Immature natural killer cell (primary cell): ENCODE results near the gene GREM1. TPM values are rescaled to one million over a fixed set of nuclear protein-coding genes. Genes with fewer than 3 reads are reported as not detected.

Source experiments
- DNase-seq, 3 donors: peaks; one replicate each; pipeline ENCODE4 v3.0.0; 2022; ENCODE audit warnings: mixed read lengths in 1 of 3
- H3K27ac Mint-ChIP-seq, 6 donors: one replicate each; pipeline ENCODE4 v1.8.0; 2020; ENCODE audit warnings: mixed read lengths in 6 of 6, mild to moderate bottlenecking in 5 of 6, inconsistent platforms in 4 of 6, moderate library complexity in 3 of 6
- H3K27me3 Mint-ChIP-seq, 3 donors: one replicate each; pipeline ENCODE4 v1.8.0; 2020 to 2021; ENCODE audit warnings: low read depth in 3 of 3, mild to moderate bottlenecking in 3 of 3, mixed read lengths in 3 of 3, moderate library complexity in 3 of 3, inconsistent platforms in 1 of 3
- H3K36me3 Mint-ChIP-seq, 3 donors: one replicate each; pipeline ENCODE4 v1.8.0; 2020; ENCODE audit warnings: mixed read lengths in 3 of 3, inconsistent platforms in 2 of 3, mild to moderate bottlenecking in 2 of 3
- H3K4me1 Mint-ChIP-seq, 2 donors: one replicate each; pipeline ENCODE4 v1.8.0; 2020; ENCODE audit warnings: inconsistent platforms in 2 of 2, mild to moderate bottlenecking in 2 of 2, mixed read lengths in 2 of 2, moderate library complexity in 1 of 2
- H3K4me3 Mint-ChIP-seq, 5 donors: one replicate each; pipeline ENCODE4 v1.8.0; 2020; ENCODE audit warnings: mild to moderate bottlenecking in 5 of 5, mixed read lengths in 5 of 5, inconsistent platforms in 3 of 5, moderate library complexity in 3 of 5
- H3K9me3 Mint-ChIP-seq, 6 donors: one replicate each; pipeline ENCODE4 v1.8.0; 2020; ENCODE audit warnings: mild to moderate bottlenecking in 6 of 6, mixed read lengths in 6 of 6, inconsistent platforms in 4 of 6, moderate library complexity in 3 of 6
- polyA plus RNA-seq, 3 donors: library from polyadenylated mRNA; unstranded; fragments of 300-500 nt; fragmentation: Illumina TruSeq; gene quantifications; one replicate each; pipeline ENCODE4 v1.2.3, GENCODE V29; 2021

GREM1 gene
- polyA plus RNA-seq, result not detected

GRCh38 chr15:32717426-32718226, at the start of gene GREM1:
Gene GREM1 (plus strand): TSS chr15:32718004. CDS start chr15:32730691, 12,687 bp downstream.
- peaks cover 10 to 13% of the 10 kb centered on the region in 2 donors for H3K4me1 Mint-ChIP-seq
- no peak within 1 kb of the TSS for H3K27ac Mint-ChIP-seq
- peaks cover 17 to 24% (median 23%) of the 10 kb centered on the region in 3 donors for H3K27me3 Mint-ChIP-seq
- peak within 1 kb of the TSS in 3 of 5 donors; percentile 2 to 19 (median 7) for H3K4me3 Mint-ChIP-seq
- DNase-seq, result no peak
- H3K9me3 Mint-ChIP-seq, result no peaks in the 10 kb centered on the region
- no peaks in the 10 kb centered on the region for H3K36me3 Mint-ChIP-seq

- no peak for DNase-seq
- H3K9me3 Mint-ChIP-seq, result no peaks in the 10 kb centered on the region
- H3K4me3 Mint-ChIP-seq, result no peak overlapping the region
- H3K4me1 Mint-ChIP-seq, result no peaks in the 10 kb centered on the region
- no peak overlapping the region for H3K27ac Mint-ChIP-seq
- no peaks in the 10 kb centered on the region for H3K36me3 Mint-ChIP-seq
- no peaks in the 10 kb centered on the region for H3K27me3 Mint-ChIP-seq
Measured at GRCh38 chr15:32668942-32669341, 48.9 kb upstream of the GREM1 start.

GRCh38 chr15:32669896-32670611, 47.8 kb upstream of the GREM1 start:
- no peak overlapping the region for H3K4me3 Mint-ChIP-seq
- H3K4me1 Mint-ChIP-seq, result no peaks in the 10 kb centered on the region
- no peak for DNase-seq
- no peaks in the 10 kb centered on the region for H3K36me3 Mint-ChIP-seq
- H3K27me3 Mint-ChIP-seq, result no peaks in the 10 kb centered on the region
- no peaks in the 10 kb centered on the region for H3K9me3 Mint-ChIP-seq
- no peak overlapping the region for H3K27ac Mint-ChIP-seq

GRCh38 chr15:32670623-32671022, 47.2 kb upstream of the GREM1 start:
- H3K27me3 Mint-ChIP-seq, result no peaks in the 10 kb centered on the region
- no peaks in the 10 kb centered on the region for H3K36me3 Mint-ChIP-seq
- no peak overlapping the region for H3K27ac Mint-ChIP-seq
- DNase-seq, result no peak
- H3K9me3 Mint-ChIP-seq, result no peaks in the 10 kb centered on the region
- H3K4me1 Mint-ChIP-seq, result no peaks in the 10 kb centered on the region
- no peak overlapping the region for H3K4me3 Mint-ChIP-seq

- Mint-ChIP-seq H3K27ac (no peak overlapping the region), H3K36me3 (no peaks in the 10 kb centered on the region), H3K27me3 (no peaks in the 10 kb centered on the region), H3K4me1 (no peaks in the 10 kb centered on the region), H3K4me3 (no peak overlapping the region), H3K9me3 (no peaks in the 10 kb centered on the region)
- no peak for DNase-seq
Measured at GRCh38 chr15:32671339-32672325, 46.2 kb upstream of the GREM1 start.

GRCh38 chr15:32674681-32675080, 43.1 kb upstream of the GREM1 start:
- H3K27me3 Mint-ChIP-seq, result peaks cover 0 to 4% (median 0%) of the 10 kb centered on the region in 3 donors
- H3K36me3 Mint-ChIP-seq, result no peaks in the 10 kb centered on the region
- DNase-seq, result no peak
- no peak overlapping the region for H3K27ac Mint-ChIP-seq
- H3K4me1 Mint-ChIP-seq, result no peaks in the 10 kb centered on the region
- no peaks in the 10 kb centered on the region for H3K9me3 Mint-ChIP-seq
- no peak overlapping the region for H3K4me3 Mint-ChIP-seq

GRCh38 chr15:32675466-32675865, 42.3 kb upstream of the GREM1 start:
- Mint-ChIP-seq H3K27ac (no peak overlapping the region), H3K36me3 (no peaks in the 10 kb centered on the region), H3K27me3 (peaks cover 0 to 4% (median 0%) of the 10 kb centered on the region in 3 donors), H3K9me3 (no peaks in the 10 kb centered on the region), H3K4me1 (no peaks in the 10 kb centered on the region), H3K4me3 (no peak overlapping the region)
- no peak for DNase-seq

GRCh38 chr15:32676169-32676568, 41.6 kb upstream of the GREM1 start:
- Mint-ChIP-seq H3K27me3 (peaks cover 0 to 4% (median 0%) of the 10 kb centered on the region in 3 donors), H3K27ac (no peak overlapping the region), H3K9me3 (no peaks in the 10 kb centered on the region), H3K4me3 (no peak overlapping the region), H3K4me1 (no peaks in the 10 kb centered on the region), H3K36me3 (no peaks in the 10 kb centered on the region)
- DNase-seq, result no peak

GRCh38 chr15:32677238-32677750, 40.5 kb upstream of the GREM1 start:
- no peak for DNase-seq
- H3K4me3 Mint-ChIP-seq, result no peak overlapping the region
- H3K9me3 Mint-ChIP-seq, result no peaks in the 10 kb centered on the region
- no peak overlapping the region for H3K27ac Mint-ChIP-seq
- no peaks in the 10 kb centered on the region for H3K36me3 Mint-ChIP-seq
- H3K4me1 Mint-ChIP-seq, result no peaks in the 10 kb centered on the region
- H3K27me3 Mint-ChIP-seq, result peaks cover 0 to 4% (median 0%) of the 10 kb centered on the region in 3 donors

- no peak overlapping the region for H3K27ac Mint-ChIP-seq
- H3K4me1 Mint-ChIP-seq, result no peaks in the 10 kb centered on the region
- no peak overlapping the region for H3K4me3 Mint-ChIP-seq
- DNase-seq, result no peak
- H3K27me3 Mint-ChIP-seq, result peaks cover 0 to 4% (median 0%) of the 10 kb centered on the region in 3 donors
- H3K9me3 Mint-ChIP-seq, result no peaks in the 10 kb centered on the region
- no peaks in the 10 kb centered on the region for H3K36me3 Mint-ChIP-seq
Measured at GRCh38 chr15:32679298-32679690, 38.5 kb upstream of the GREM1 start.

- no peaks in the 10 kb centered on the region for H3K36me3 Mint-ChIP-seq
- no peak overlapping the region for H3K4me3 Mint-ChIP-seq
- H3K4me1 Mint-ChIP-seq, result no peaks in the 10 kb centered on the region
- peaks cover 0 to 5% (median 0%) of the 10 kb centered on the region in 3 donors for H3K27me3 Mint-ChIP-seq
- no peak overlapping the region for H3K27ac Mint-ChIP-seq
- no peaks in the 10 kb centered on the region for H3K9me3 Mint-ChIP-seq
- no peak for DNase-seq
Measured at GRCh38 chr15:32682569-32682968, 35.2 kb upstream of the GREM1 start.

GRCh38 chr15:32682977-32683630, 34.7 kb upstream of the GREM1 start:
- no peak overlapping the region for H3K27ac Mint-ChIP-seq
- H3K27me3 Mint-ChIP-seq, result peaks cover 0 to 1% (median 0%) of the 10 kb centered on the region in 3 donors
- H3K4me1 Mint-ChIP-seq, result no peaks in the 10 kb centered on the region
- H3K4me3 Mint-ChIP-seq, result no peak overlapping the region
- H3K9me3 Mint-ChIP-seq, result no peaks in the 10 kb centered on the region
- no peaks in the 10 kb centered on the region for H3K36me3 Mint-ChIP-seq
- DNase-seq, result no peak
